H1 (cell line): ENCODE results near the gene ROR1.

Experiments used
- CTCF ChIP-seq, 3 experiments: IDR thresholded peaks; 1 replicate in 2 of 3; 2 replicates in 1 of 3; pipeline versions ENCODE4 v1.5.1 to v1.6.1; 2011; ENCODE audit warnings: low read length in 3 of 3, mild to moderate bottlenecking in 3 of 3, inconsistent platforms in 2 of 3, low read depth in 1 of 3, moderate library complexity in 1 of 3; ENCODE audit not compliant: insufficient read depth in 1 of 3; ENCODE audit errors: control extremely low read depth in 1 of 3
- EP300 ChIP-seq, 2 experiments: IDR thresholded peaks; 1 replicate in 1 of 2; 2 replicates in 1 of 2; pipeline ENCODE4 v1.6.1; 2011 to 2012; ENCODE audit warnings: low read depth in 2 of 2, low read length in 2 of 2, mild to moderate bottlenecking in 2 of 2, borderline replicate concordance in 1 of 2, inconsistent platforms in 1 of 2, moderate library complexity in 1 of 2
- POLR2A ChIP-seq, 2 experiments: IDR thresholded peaks; 1 replicate in 1 of 2; 2 replicates in 1 of 2; pipeline ENCODE4 v1.6.1; 2011; ENCODE audit warnings: low read depth in 2 of 2, low read length in 2 of 2, mild to moderate bottlenecking in 2 of 2; ENCODE audit errors: control extremely low read depth in 1 of 2
- POLR2AphosphoS5 ChIP-seq: IDR thresholded peaks from 2 replicates; pipeline ENCODE4 v1.6.1; 2011; ENCODE audit warnings: low read depth, low read length
- RXRA ChIP-seq: IDR thresholded peaks from 2 replicates; pipeline ENCODE4 v1.6.1; 2011; ENCODE audit warnings: low read depth, mild to moderate bottlenecking, low read length, moderate library complexity; ENCODE audit not compliant: insufficient read depth
- SIN3A ChIP-seq, 2 experiments: IDR thresholded peaks in 1 of 2; conservative IDR thresholded peaks in 1 of 2; 2 replicates each; pipeline ENCODE4 v1.6.1; 2011 to 2012; ENCODE audit warnings: low read length in 2 of 2, improper control_type of control experiment in 1 of 2, low read depth in 1 of 2, mild to moderate bottlenecking in 1 of 2
- SIX5 ChIP-seq: IDR thresholded peaks from 2 replicates; pipeline ENCODE4 v1.6.1; 2011; ENCODE audit warnings: mild to moderate bottlenecking, low read depth, low read length
- TAF1 ChIP-seq: IDR thresholded peaks from 2 replicates; pipeline ENCODE4 v1.6.1; 2011; ENCODE audit warnings: mild to moderate bottlenecking, low read depth, low read length
- YY1 ChIP-seq: IDR thresholded peaks from 2 replicates; pipeline ENCODE4 v1.6.1; 2011; ENCODE audit warnings: low read depth, mild to moderate bottlenecking, low read length

GRCh38 chr1:64043976-64044375, 270.2 kb downstream of the ROR1 start:
- TF ChIP-seq TAF1 = no peak
- TF ChIP-seq SIN3A (conservative IDR thresholded peaks at IDR 0.05 in 1 of 2, IDR thresholded peaks at IDR 0.05 in 1 of 2; ENCODE audit: low read depth in 1 of 2, low read length in 2 of 2) = no peak
- no peak for TF ChIP-seq RXRA
- no peak for TF ChIP-seq CTCF (IDR thresholded peaks at IDR 0.05; ENCODE audit: control extremely low read depth in 1 of 3, insufficient read depth in 1 of 3, low read depth in 1 of 3, low read length in 3 of 3)
- TF ChIP-seq POLR2AphosphoS5 = no peak
- TF ChIP-seq YY1 = no peak
- no peak for TF ChIP-seq POLR2A (IDR thresholded peaks at IDR 0.05; ENCODE audit: control extremely low read depth in 1 of 2, low read depth in 2 of 2, low read length in 2 of 2)
- no peak for TF ChIP-seq EP300 (IDR thresholded peaks at IDR 0.05; ENCODE audit: borderline replicate concordance in 1 of 2, low read depth in 2 of 2, low read length in 2 of 2)
- TF ChIP-seq SIX5 = no peak
